Measurements from ENCODE around the gene MCM7. TPM values are rescaled to one million over a fixed set of nuclear protein-coding genes. Genes with fewer than 3 reads are reported as not detected.
"Not testable (repeated sequence)": the region's sequence is repeated elsewhere in the genome, so short reads cannot be mapped to it uniquely, and the experiment has no call there.

Gene MCM7
- total RNA-seq = 25.4 TPM
- long read RNA-seq, transcript MCM7-201 (15 exons, 2,957 nt) = major isoform, 16 of 22 reads
- long read RNA-seq, partial matches to known transcripts = 1 of 22 reads
- long read RNA-seq, other reads (novel, unspliced or antisense) = 5 of 22 reads

GRCh38 chr7:100101016-100101862, at the start of gene MCM7, which contains the start of gene AP4M1:
Gene MCM7 (minus strand): TSS chr7:100101397. CDS start chr7:100101294, 103 bp downstream.
Gene AP4M1 (plus strand): TSS chr7:100101643. CDS start chr7:100101715, 72 bp downstream.
- intact Hi-C loops (cut with DNase I) = loop anchor here (1.0 kb wide), 1 partner anchor 52 kb away; the partner anchor contains the start of gene ZSCAN21
- ATAC-seq (peak; percentile 97), DNase-seq (ENCODE audit: missing footprints) (peak; percentile 100)

- DNase-seq (ENCODE audit: missing footprints) (peak; percentile 99), ATAC-seq (peak; percentile 100)
- intact Hi-C loops (cut with DNase I) = loop anchor here (10.0 kb wide), 1 partner anchor 196 kb away; no protein-coding TSS in a partner anchor
These were observed 47.5 kb upstream of the MCM7 start, which contains the start of gene LAMTOR4 for GRCh38 chr7:100148559-100149328. Gene LAMTOR4 (plus strand): TSS chr7:100148918. CDS start chr7:100148973, 55 bp downstream.

GRCh38 chr7:100148225-100148558, 47.0 kb upstream of the MCM7 start:
- ATAC-seq = peak; percentile 1
- no peak for DNase-seq (ENCODE audit: missing footprints)
- intact Hi-C loops (cut with DNase I) = loop anchor here (10.0 kb wide), 1 partner anchor 197 kb away; no protein-coding TSS in a partner anchor

GRCh38 chr7:100147278-100147677, 46.1 kb upstream of the MCM7 start:
- DNase-seq (ENCODE audit: missing footprints) (no peak), ATAC-seq (no peak)
- intact Hi-C loops (cut with DNase I) = loop anchor here (10.0 kb wide), 1 partner anchor 198 kb away; no protein-coding TSS in a partner anchor

- not testable (repeated sequence) for DNase-seq (ENCODE audit: missing footprints); ATAC-seq
- intact Hi-C loops (cut with DNase I) = loop anchor here (10.0 kb wide), 1 partner anchor 198 kb away; no protein-coding TSS in a partner anchor
These were observed 45.2 kb upstream of the MCM7 start for GRCh38 chr7:100146350-100146749.

- DNase-seq (ENCODE audit: missing footprints) = no peak
- no peak for ATAC-seq
- intact Hi-C loops (cut with DNase I) = loop anchor here (10.0 kb wide), 1 partner anchor 202 kb away; no protein-coding TSS in a partner anchor
These were observed 41.3 kb upstream of the MCM7 start for GRCh38 chr7:100142461-100142860.

GRCh38 chr7:100141555-100141949, 40.4 kb upstream of the MCM7 start:
- intact Hi-C loops (cut with DNase I) = loop anchor here (10.0 kb wide), 1 partner anchor 203 kb away; no protein-coding TSS in a partner anchor
- no peak for DNase-seq (ENCODE audit: missing footprints)
- no peak for ATAC-seq

- DNase-seq (ENCODE audit: missing footprints) (no peak), ATAC-seq (no peak)
- intact Hi-C loops (cut with DNase I) = no loop called here
These were observed 36.9 kb upstream of the MCM7 start for GRCh38 chr7:100137851-100138760.

- ATAC-seq (peak; percentile 53), DNase-seq (ENCODE audit: missing footprints) (no peak)
- intact Hi-C loops (cut with DNase I) = loop anchor here (5.0 kb wide), 1 partner anchor 220 kb away; no protein-coding TSS in a partner anchor
These were observed 31.5 kb upstream of the MCM7 start for GRCh38 chr7:100132697-100133151.

- ATAC-seq (no peak), DNase-seq (ENCODE audit: missing footprints) (no peak)
- intact Hi-C loops (cut with DNase I) = loop anchor here (5.0 kb wide), 1 partner anchor 220 kb away; no protein-coding TSS in a partner anchor
These were observed 30.9 kb upstream of the MCM7 start for GRCh38 chr7:100132126-100132525.

GRCh38 chr7:100130608-100131453, 29.6 kb upstream of the MCM7 start:
- intact Hi-C loops (cut with DNase I) = loop anchor here (5.0 kb wide), 1 partner anchor 219 kb away; no protein-coding TSS in a partner anchor
- ATAC-seq = no peak
- peak; percentile 88 for DNase-seq (ENCODE audit: missing footprints)

GRCh38 chr7:100130220-100130607, 29.0 kb upstream of the MCM7 start:
- intact Hi-C loops (cut with DNase I) = loop anchor here (5.0 kb wide), 1 partner anchor 218 kb away; no protein-coding TSS in a partner anchor
- ATAC-seq; DNase-seq (ENCODE audit: missing footprints): not testable (repeated sequence)

- ATAC-seq = no peak
- DNase-seq (ENCODE audit: missing footprints) = no peak
- intact Hi-C loops (cut with DNase I) = loop anchor here (5.0 kb wide), 3 partner anchors 36 to 136 kb away; no protein-coding TSS in a partner anchor
These were observed 27.4 kb upstream of the MCM7 start for GRCh38 chr7:100128637-100128963.

- ATAC-seq (no peak), DNase-seq (ENCODE audit: missing footprints) (no peak)
- intact Hi-C loops (cut with DNase I) = loop anchor here (5.0 kb wide), 3 partner anchors 36 to 136 kb away; no protein-coding TSS in a partner anchor
These were observed 26.9 kb upstream of the MCM7 start for GRCh38 chr7:100127866-100128636.

- intact Hi-C loops (cut with DNase I) = loop anchor here (5.0 kb wide), 3 partner anchors 35 to 135 kb away; no protein-coding TSS in a partner anchor
- peak; percentile 95 for ATAC-seq
- DNase-seq (ENCODE audit: missing footprints) = peak; percentile 92
These were observed 26.0 kb upstream of the MCM7 start, which contains the start of gene MBLAC1 for GRCh38 chr7:100126931-100127865. Gene MBLAC1 (plus strand): TSS chr7:100126967. CDS start chr7:100127396, 429 bp downstream.

All from Right ventricle myocardium inferior (tissue), 1 donor.